Activated CD4-positive, alpha-beta memory T cell treated with anti-CD3 and anti-CD28 coated beads for 36 hours (primary cell): ENCODE data around the gene TLK2. TPM values are rescaled to one million over a fixed set of nuclear protein-coding genes. Genes with fewer than 3 reads are reported as not detected.

Source experiments
- CTCF ChIA-PET: fragments of 350-600 bp; sonication (Branson Sonifier 250); formaldehyde crosslinking; loops from one replicate; lab custom pipeline; 2021; ENCODE audit warnings: antibody characterized with exemption, inconsistent platforms; lab: Charles Lee
- POLR2A ChIA-PET: fragments of 350-600 bp; sonication (Branson Sonifier 250); formaldehyde crosslinking; loops from one replicate; lab custom pipeline; 2021; ENCODE audit warnings: antibody characterized with exemption; lab: Charles Lee
- DNase-seq: peaks from one replicate; pipeline ENCODE4 v3.0.0-alpha.2; 2020
- H3K27ac Mint-ChIP-seq: one replicate; pipeline ENCODE4 v1.8.0; 2021; ENCODE audit warnings: mixed read lengths
- H3K27me3 Mint-ChIP-seq: one replicate; pipeline ENCODE4 v1.8.0; 2021; ENCODE audit warnings: mixed read lengths
- H3K36me3 Mint-ChIP-seq: one replicate; pipeline ENCODE4 v1.8.0; 2021; ENCODE audit warnings: mixed read lengths
- H3K4me1 Mint-ChIP-seq: one replicate; pipeline ENCODE4 v1.8.0; 2021; ENCODE audit warnings: low read depth, mixed read lengths
- H3K4me3 Mint-ChIP-seq: one replicate; pipeline ENCODE4 v1.8.0; 2021; ENCODE audit warnings: mild to moderate bottlenecking, mixed read lengths
- H3K9me3 Mint-ChIP-seq: one replicate; pipeline ENCODE4 v1.8.0; 2021; ENCODE audit warnings: mixed read lengths
- intact Hi-C: fragments of 100-400 bp; cut with micrococcal nuclease; formaldehyde crosslinking; loops from one replicate; pipeline ENCODE4 v1.15.1; 2023
- total RNA-seq, 2 experiments: library from RNA; stranded (reverse); gene quantifications; one replicate each; pipeline ENCODE4 v1.2.3, GENCODE V29; 2021

The TLK2 gene
- total RNA-seq, 2 experiments from 2014 or later, result 30.7 to 31.6 TPM

GRCh38 chr17:62644487-62645173 is 166.0 kb downstream of the TLK2 start:
- intact Hi-C loops, result no loop called here
- H3K27me3 Mint-ChIP-seq, result peaks cover 24% of the 10 kb centered on the region
- POLR2A ChIA-PET, result no interaction called here

GRCh38 chr17:62648251-62648955 is 169.8 kb downstream of the TLK2 start:
- peaks cover 13% of the 10 kb centered on the region for H3K4me1 Mint-ChIP-seq
- H3K36me3 Mint-ChIP-seq, result peaks cover 1% of the 10 kb centered on the region
- ChIA-PET POLR2A (no interaction called here), CTCF (no interaction called here)
- peaks cover 31% of the 10 kb centered on the region for H3K27me3 Mint-ChIP-seq
- intact Hi-C loops, result no loop called here
- H3K4me3 Mint-ChIP-seq, result no peak overlapping the region
- no peak for DNase-seq
- no peak overlapping the region for H3K27ac Mint-ChIP-seq
- H3K9me3 Mint-ChIP-seq, result no peaks in the 10 kb centered on the region

More at GRCh38 chr17:62644487-62645173, 166.0 kb downstream of the TLK2 start:
- Mint-ChIP-seq H3K9me3 (no peaks in the 10 kb centered on the region), H3K36me3 (peaks cover 1% of the 10 kb centered on the region), H3K4me1 (peaks cover 9% of the 10 kb centered on the region), H3K27ac (no peak overlapping the region), H3K4me3 (no peak overlapping the region)
- CTCF ChIA-PET, result no interaction called here
- no peak for DNase-seq

- no peak for DNase-seq
- intact Hi-C loops, result no loop called here
- H3K36me3 Mint-ChIP-seq, result peaks cover 1% of the 10 kb centered on the region
- no peak overlapping the region for H3K27ac Mint-ChIP-seq
- H3K4me1 Mint-ChIP-seq, result peaks cover 17% of the 10 kb centered on the region
- no peaks in the 10 kb centered on the region for H3K9me3 Mint-ChIP-seq
- ChIA-PET POLR2A (no interaction called here), CTCF (no interaction called here)
- peaks cover 31% of the 10 kb centered on the region for H3K27me3 Mint-ChIP-seq
- H3K4me3 Mint-ChIP-seq, result no peak overlapping the region
Observed at GRCh38 chr17:62648956-62649294, 170.3 kb downstream of the TLK2 start.

GRCh38 chr17:62649570-62649969 is 170.9 kb downstream of the TLK2 start:
- ChIA-PET POLR2A (no interaction called here), CTCF (no interaction called here)
- Mint-ChIP-seq H3K4me3 (no peak overlapping the region), H3K27me3 (peaks cover 31% of the 10 kb centered on the region), H3K9me3 (no peaks in the 10 kb centered on the region), H3K36me3 (no peaks in the 10 kb centered on the region), H3K4me1 (peaks cover 21% of the 10 kb centered on the region), H3K27ac (no peak overlapping the region)
- intact Hi-C loops, result no loop called here
- no peak for DNase-seq

- no peaks in the 10 kb centered on the region for H3K9me3 Mint-ChIP-seq
- H3K36me3 Mint-ChIP-seq, result no peaks in the 10 kb centered on the region
- H3K4me1 Mint-ChIP-seq, result peaks cover 24% of the 10 kb centered on the region
- ChIA-PET CTCF (no interaction called here), POLR2A (no interaction called here)
- peaks cover 28% of the 10 kb centered on the region for H3K27me3 Mint-ChIP-seq
- no peak for DNase-seq
- no peak overlapping the region for H3K27ac Mint-ChIP-seq
- intact Hi-C loops, result loop anchor here (5.0 kb wide), 2 partner anchors 87 to 392 kb away; no protein-coding TSS in a partner anchor
- no peak overlapping the region for H3K4me3 Mint-ChIP-seq
Observed at GRCh38 chr17:62650587-62650986, 172.0 kb downstream of the TLK2 start.

GRCh38 chr17:62652251-62653001 is 173.8 kb downstream of the TLK2 start:
- Mint-ChIP-seq H3K4me3 (peak overlapping the region; percentile 74), H3K9me3 (no peaks in the 10 kb centered on the region), H3K4me1 (peaks cover 24% of the 10 kb centered on the region), H3K36me3 (no peaks in the 10 kb centered on the region), H3K27ac (peak overlapping the region; percentile 54), H3K27me3 (peaks cover 27% of the 10 kb centered on the region)
- CTCF ChIA-PET, result interaction anchor here (1.3 kb wide), 1 partner anchor 100 kb away, joined by 4 read pairs; no protein-coding TSS in a partner anchor
- intact Hi-C loops, result loop anchor here (1.0 to 5.0 kb wide), 7 partner anchors 24 to 898 kb away; partner anchors contain the start of gene DCAF7
- peak; percentile 57 for DNase-seq
- POLR2A ChIA-PET, result interaction anchor here (0.9 kb wide), 1 partner anchor 72 kb away, joined by 4 read pairs; no protein-coding TSS in a partner anchor

- ChIA-PET POLR2A (interaction anchor here (0.9 to 1.1 kb wide), 3 partner anchors 25 to 89 kb away, joined by 3 to 4 read pairs (median 4); no protein-coding TSS in a partner anchor), CTCF (interaction anchor here (0.9 to 1.3 kb wide), 3 partner anchors 19 to 231 kb away, joined by 3 to 4 read pairs (median 3); no protein-coding TSS in a partner anchor)
- H3K27me3 Mint-ChIP-seq, result peaks cover 27% of the 10 kb centered on the region
- H3K27ac Mint-ChIP-seq, result peak overlapping the region; percentile 54
- peaks cover 24% of the 10 kb centered on the region for H3K4me1 Mint-ChIP-seq
- peak; percentile 96 for DNase-seq
- intact Hi-C loops, result loop anchor here (1.0 to 5.0 kb wide), 7 partner anchors 24 to 897 kb away; partner anchors contain the start of gene DCAF7
- H3K9me3 Mint-ChIP-seq, result no peaks in the 10 kb centered on the region
- H3K4me3 Mint-ChIP-seq, result peak overlapping the region; percentile 74
- H3K36me3 Mint-ChIP-seq, result no peaks in the 10 kb centered on the region
Observed at GRCh38 chr17:62653002-62653825, 174.6 kb downstream of the TLK2 start.

GRCh38 chr17:62653826-62654761 is 175.5 kb downstream of the TLK2 start:
- H3K9me3 Mint-ChIP-seq, result no peaks in the 10 kb centered on the region
- intact Hi-C loops, result loop anchor here (1.0 to 5.0 kb wide), 7 partner anchors 25 to 896 kb away; partner anchors contain the start of gene DCAF7
- H3K27ac Mint-ChIP-seq, result peak overlapping the region; percentile 54
- peaks cover 2% of the 10 kb centered on the region for H3K36me3 Mint-ChIP-seq
- CTCF ChIA-PET, result interaction anchor here (0.9 to 1.3 kb wide), 3 partner anchors 18 to 232 kb away, joined by 3 to 4 read pairs (median 3); no protein-coding TSS in a partner anchor
- peaks cover 30% of the 10 kb centered on the region for H3K27me3 Mint-ChIP-seq
- peak overlapping the region; percentile 24 for H3K4me3 Mint-ChIP-seq
- POLR2A ChIA-PET, result interaction anchor here (1.0 to 1.1 kb wide), 2 partner anchors 26 to 90 kb away, joined by 3 to 4 read pairs; no protein-coding TSS in a partner anchor
- peak; percentile 24 for DNase-seq
- peaks cover 24% of the 10 kb centered on the region for H3K4me1 Mint-ChIP-seq

- peaks cover 9% of the 10 kb centered on the region for H3K9me3 Mint-ChIP-seq
- CTCF ChIA-PET, result no interaction called here
Observed at GRCh38 chr17:62655656-62656055, 177.0 kb downstream of the TLK2 start.

GRCh38 chr17:62656446-62656845 is 177.8 kb downstream of the TLK2 start:
- CTCF ChIA-PET, result no interaction called here
- POLR2A ChIA-PET, result no interaction called here
- Mint-ChIP-seq H3K4me1 (peaks cover 23% of the 10 kb centered on the region), H3K27ac (no peak overlapping the region), H3K36me3 (peaks cover 7% of the 10 kb centered on the region), H3K9me3 (peaks cover 16% of the 10 kb centered on the region), H3K4me3 (no peak overlapping the region), H3K27me3 (peaks cover 29% of the 10 kb centered on the region)
- no peak for DNase-seq
- intact Hi-C loops, result no loop called here

More at GRCh38 chr17:62655656-62656055, 177.0 kb downstream of the TLK2 start:
- POLR2A ChIA-PET, result no interaction called here
- peaks cover 31% of the 10 kb centered on the region for H3K27me3 Mint-ChIP-seq
- DNase-seq, result no peak
- intact Hi-C loops, result no loop called here
- H3K4me3 Mint-ChIP-seq, result no peak overlapping the region
- peaks cover 6% of the 10 kb centered on the region for H3K36me3 Mint-ChIP-seq
- H3K27ac Mint-ChIP-seq, result no peak overlapping the region
- peaks cover 24% of the 10 kb centered on the region for H3K4me1 Mint-ChIP-seq
